HG03045 (cell line): ENCODE measurements around the gene SNX33.
"Not testable (repeated sequence)": the region's sequence is repeated elsewhere in the genome, so short reads cannot be mapped to it uniquely, and the experiment has no call there.

Source experiments
- ATAC-seq: cut with Tn5 transposase; IDR thresholded peaks from one replicate; pipeline ENCODE4 v1.9.1; 2021; ENCODE audit warnings: mild to moderate bottlenecking, moderate library complexity; ENCODE audit not compliant: unreplicated experiment

The SNX33 gene

GRCh38 chr15:75697523-75697922 lies 49.8 kb downstream of the SNX33 start:
- ATAC-seq, result no peak

DNA sequence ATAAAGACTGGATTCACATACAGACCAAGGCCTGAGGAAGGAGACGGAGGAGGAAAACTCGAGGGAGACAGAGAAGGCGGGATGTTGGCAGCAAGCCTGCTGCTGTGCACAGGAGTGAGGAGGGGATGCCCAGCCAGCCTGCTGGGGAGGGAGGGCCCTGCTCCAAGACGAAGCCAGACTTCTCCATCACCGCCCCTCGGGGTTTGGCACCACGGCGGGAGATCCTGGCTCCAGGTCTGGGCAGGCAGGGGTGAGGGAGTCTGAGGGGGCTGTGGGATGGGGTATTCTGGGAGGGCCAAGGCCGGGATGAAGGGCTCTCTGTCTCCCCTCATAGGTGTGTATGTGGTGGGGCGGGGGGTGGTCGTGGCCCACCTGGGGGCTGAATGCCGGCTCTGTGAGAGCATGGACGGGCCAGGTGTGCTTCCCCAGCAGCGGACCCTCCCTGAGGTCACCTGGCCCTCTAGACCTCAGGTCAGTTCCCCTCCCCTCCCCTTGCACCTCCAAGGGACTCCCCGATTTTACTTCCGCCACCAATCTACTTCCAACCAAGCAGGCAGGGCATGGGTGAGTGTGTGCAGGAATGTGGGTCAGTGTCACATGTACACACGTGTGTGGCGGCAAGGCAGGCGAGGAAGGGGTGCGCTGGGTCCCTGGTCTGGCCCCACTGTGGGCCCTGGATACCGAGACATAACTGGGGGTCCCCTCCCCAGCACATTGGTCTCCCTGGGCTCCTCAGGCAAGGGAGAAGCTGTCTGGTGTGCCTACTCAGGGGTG lies 50.4 kb downstream of the SNX33 start:
- ATAC-seq, result not testable (repeated sequence)

DNA sequence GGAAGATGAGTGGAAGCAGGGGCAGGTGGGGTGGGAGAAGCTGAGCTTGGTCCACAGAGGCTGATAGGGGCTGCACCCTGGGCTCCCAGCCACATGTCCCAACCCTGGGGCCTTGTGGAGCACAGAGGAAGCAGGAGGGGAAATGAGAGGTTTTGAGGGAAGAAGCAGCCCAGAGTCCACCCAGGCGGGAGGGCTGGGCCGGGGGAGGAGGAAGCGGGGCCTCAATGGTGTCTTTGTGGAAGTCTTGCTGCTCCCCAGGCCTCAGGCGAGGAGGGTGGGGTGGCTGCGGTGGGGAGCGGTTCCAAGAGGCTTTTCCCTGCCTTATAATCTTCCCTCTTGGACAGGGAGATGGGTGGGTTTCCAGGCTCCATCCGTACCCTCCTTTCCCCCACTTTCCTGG lies 51.8 kb downstream of the SNX33 start:
- ATAC-seq, result not testable (repeated sequence)

- not testable (repeated sequence) for ATAC-seq
Observed at GRCh38 chr15:75699961-75700874, 52.5 kb downstream of the SNX33 start.

DNA sequence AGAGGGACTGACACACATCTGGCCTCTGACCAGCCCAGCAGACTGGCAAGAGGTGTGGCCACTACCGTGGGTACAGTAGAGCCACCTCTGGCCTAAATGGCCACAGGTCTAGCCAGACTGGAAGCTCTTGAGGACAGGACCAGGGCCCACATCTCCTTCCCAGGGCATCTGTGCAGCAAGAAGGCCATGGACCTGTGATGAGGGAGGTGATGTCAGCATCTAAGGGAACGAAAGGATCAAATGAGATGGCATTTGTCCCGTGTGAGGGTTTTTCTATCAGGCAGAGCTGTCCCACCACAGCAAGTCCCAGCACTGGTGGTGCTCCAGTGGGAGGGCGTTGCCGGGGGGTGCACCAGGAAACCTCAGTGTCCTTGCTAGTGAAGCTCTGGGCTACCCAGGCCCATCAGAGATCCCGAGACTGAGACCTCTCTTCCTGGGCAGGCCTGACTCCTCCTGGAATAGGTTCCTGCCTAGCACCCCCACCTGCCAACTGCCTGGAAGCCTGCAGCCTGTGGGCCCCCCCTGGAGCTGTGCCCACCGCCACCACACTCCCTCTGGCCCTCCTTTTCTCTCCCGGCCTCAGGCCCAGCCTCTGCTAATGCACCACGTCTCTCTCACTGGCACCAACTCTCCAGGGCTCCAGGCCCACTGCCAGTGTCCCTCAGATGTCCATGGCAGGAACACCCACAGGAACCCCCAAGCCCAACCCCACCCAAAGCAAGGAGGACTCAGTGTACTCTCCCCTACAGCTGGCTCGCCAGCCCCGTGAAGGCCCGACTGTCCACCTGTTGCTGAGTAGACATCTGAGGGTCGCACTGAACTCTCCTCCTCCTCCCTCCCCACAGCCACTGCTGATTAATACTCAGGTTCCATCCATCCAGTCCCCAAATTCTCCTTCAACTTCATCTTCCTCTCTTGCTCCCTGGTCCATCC lies 53.6 kb downstream of the SNX33 start:
- ATAC-seq, result not testable (repeated sequence)

DNA sequence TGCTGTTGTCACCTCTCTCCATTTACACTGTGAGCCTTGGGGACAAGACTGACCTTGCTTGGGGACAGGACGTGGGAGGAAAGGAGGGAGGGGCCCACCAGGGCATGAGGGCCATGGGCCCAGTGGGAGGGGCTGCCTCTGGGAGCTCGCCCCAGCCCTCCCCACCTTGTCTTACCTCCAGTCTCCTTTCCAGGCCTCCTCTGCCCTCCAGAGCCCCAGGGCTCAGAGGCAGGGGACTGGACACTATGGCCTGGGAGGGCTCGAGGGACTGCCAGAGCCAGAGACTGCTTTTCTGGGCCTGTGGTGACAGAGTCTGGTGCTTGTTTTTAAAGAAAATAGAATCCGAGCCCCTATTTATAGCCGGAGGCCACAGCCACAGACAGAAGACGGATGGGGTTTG lies 54.7 kb downstream of the SNX33 start:
- ATAC-seq, result no peak

GRCh38 chr15:75703440-75704262 lies 55.9 kb downstream of the SNX33 start:
- ATAC-seq, result not testable (repeated sequence)

DNA sequence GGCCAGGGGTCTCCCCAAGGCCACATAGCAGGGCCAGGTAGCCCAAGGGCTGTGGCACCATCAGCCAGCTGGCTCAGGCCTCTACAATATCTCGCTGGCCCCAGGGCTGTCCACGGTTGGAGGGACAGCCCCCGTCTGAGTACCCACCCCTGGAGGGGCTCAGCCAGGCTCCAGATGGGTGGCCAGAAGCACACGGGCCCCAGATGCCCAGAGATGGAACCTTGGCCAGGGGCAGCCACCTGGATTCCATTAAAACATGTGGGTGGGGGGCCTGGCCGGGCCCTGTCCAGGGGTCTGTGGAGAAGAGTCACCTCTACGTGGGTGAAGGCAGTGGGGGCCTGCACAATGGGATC lies 56.5 kb downstream of the SNX33 start:
- ATAC-seq, result no peak

- ATAC-seq, result no peak
Observed at GRCh38 chr15:75704618-75705017, 56.9 kb downstream of the SNX33 start.

DNA sequence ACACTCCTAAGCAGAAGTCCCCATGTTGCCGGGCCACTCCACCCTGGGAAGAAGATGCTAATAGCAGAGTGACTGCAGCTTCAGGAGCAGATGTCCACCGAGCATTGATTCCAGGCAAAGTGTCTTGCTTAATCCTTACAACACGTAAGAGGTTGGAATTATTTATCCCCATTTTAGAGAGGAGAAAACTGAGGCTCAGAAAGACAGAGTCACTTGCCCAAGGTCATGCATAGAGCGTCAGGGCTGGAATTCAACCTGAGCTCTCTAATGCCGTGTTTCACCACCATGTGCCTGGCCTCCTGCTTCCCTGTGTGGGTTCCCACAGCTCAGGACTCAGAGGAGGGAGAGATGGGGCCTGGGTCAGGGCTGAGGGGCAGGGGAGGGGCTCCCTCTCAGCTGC lies 57.7 kb downstream of the SNX33 start:
- ATAC-seq, result not testable (repeated sequence)

GRCh38 chr15:75705854-75706681 lies 58.4 kb downstream of the SNX33 start:
- no peak for ATAC-seq

DNA sequence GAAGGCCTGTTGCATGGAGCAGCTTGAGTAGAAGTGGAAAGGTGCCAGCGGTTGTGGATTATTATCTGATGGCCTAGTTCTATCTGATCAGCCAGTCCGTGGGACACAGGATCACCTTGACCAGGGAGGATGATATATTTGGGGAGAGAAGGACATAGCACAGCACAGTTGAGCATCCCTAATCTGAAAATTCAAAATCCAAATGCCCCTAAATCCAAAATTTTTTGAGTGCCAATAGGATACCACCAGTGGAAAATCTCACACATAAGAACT lies 58.9 kb downstream of the SNX33 start:
- no peak for ATAC-seq

- ATAC-seq, result not testable (repeated sequence)
Observed at GRCh38 chr15:75709458-75709857, 61.7 kb downstream of the SNX33 start.

DNA sequence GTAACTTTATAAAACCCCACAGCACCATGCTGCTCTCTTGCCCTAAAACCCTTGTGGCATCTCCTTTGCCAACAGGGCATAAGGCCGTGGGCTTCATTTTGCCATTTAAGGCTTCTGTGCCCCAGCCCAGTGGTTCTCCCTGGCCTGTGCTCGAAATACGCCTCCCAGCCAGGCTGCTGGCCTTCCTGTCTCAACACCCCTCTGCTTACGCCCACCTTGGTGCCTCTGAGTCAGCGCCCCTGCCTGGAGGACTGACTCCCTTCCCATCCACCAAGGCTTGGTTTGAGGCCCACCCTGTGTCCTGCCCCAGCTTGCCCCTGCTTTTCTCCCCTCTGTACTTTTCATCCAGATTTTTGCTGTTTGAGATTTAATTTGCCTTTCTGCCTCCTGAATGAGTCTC lies 63.2 kb downstream of the SNX33 start:
- not testable (repeated sequence) for ATAC-seq

DNA sequence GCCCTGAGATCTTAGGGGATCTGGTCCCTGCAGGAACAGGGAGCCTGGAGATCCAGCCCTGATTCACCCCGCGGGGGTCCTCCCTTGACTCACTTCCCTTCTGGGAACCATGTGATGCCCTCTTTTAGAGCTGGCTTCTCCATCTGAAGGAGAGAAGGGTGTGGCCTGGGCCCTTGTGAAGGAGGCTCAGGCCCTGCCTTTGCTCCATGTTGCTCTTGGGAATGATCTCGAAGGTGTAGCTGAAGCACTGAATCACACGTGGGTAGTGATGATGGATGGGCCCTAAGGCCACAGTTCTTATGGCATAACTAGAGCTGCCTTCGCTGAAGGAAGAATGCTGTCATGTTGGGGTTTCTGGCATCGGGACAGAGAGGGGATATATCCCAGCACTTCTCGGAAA lies 63.8 kb downstream of the SNX33 start:
- ATAC-seq, result not testable (repeated sequence)
